ENCODE results near the gene CAPN13. TPM values are rescaled to one million over a fixed set of nuclear protein-coding genes. Genes with fewer than 3 reads are reported as not detected.

Gene CAPN13
- total RNA-seq, 4 donors from 2014 or later, result not detected

GRCh38 chr2:30800159-30800558 lies 7.1 kb downstream of the CAPN13 start:
- H3K4me3 ChIP-seq, result no peak overlapping the region
- no peak overlapping the region for H3K27ac ChIP-seq (replicated peaks in 1 of 4)
- H3K4me1 ChIP-seq, result peaks cover 0 to 7% (median 0%) of the 10 kb centered on the region in 4 donors
- intact Hi-C loops (cut with DNase I), result no loop called here
- H3K9me3 ChIP-seq, result no peaks in the 10 kb centered on the region
- TF ChIP-seq POLR2A (IDR thresholded peaks at IDR 0.05; ENCODE audit: low read depth), result no peak
- no peak for TF ChIP-seq CTCF (IDR thresholded peaks at IDR 0.05)
- no peak for TF ChIP-seq EP300 (IDR thresholded peaks at IDR 0.05)
- TF ChIP-seq POLR2AphosphoS5 (IDR thresholded peaks at IDR 0.05), result no peak
- peak; percentile 57 for DNase-seq (ENCODE audit: extremely low spot score)
- H3K36me3 ChIP-seq, result no peaks in the 10 kb centered on the region
- H3K27me3 ChIP-seq, result no peaks in the 10 kb centered on the region
- 83% methylated on average over 5 of the region's 5 CpGs for WGBS

- Histone ChIP-seq H3K4me1 (peaks cover 0 to 7% (median 0%) of the 10 kb centered on the region in 4 donors), H3K36me3 (no peaks in the 10 kb centered on the region), H3K27ac (replicated peaks in 1 of 4) (no peak overlapping the region), H3K9me3 (no peaks in the 10 kb centered on the region), H3K4me3 (no peak overlapping the region), H3K27me3 (no peaks in the 10 kb centered on the region)
- DNase-seq (ENCODE audit: extremely low spot score), result peak; percentile 45
- no peak for TF ChIP-seq POLR2A (IDR thresholded peaks at IDR 0.05; ENCODE audit: low read depth)
- TF ChIP-seq CTCF (IDR thresholded peaks at IDR 0.05), result no peak
- no peak for TF ChIP-seq EP300 (IDR thresholded peaks at IDR 0.05)
- no peak for TF ChIP-seq POLR2AphosphoS5 (IDR thresholded peaks at IDR 0.05)
- WGBS, result 91% methylated on average over 5 of the region's 5 CpGs
- intact Hi-C loops (cut with DNase I), result no loop called here
These were observed 7.9 kb downstream of the CAPN13 start for GRCh38 chr2:30799366-30799765.

GRCh38 chr2:30798536-30798991 lies 8.7 kb downstream of the CAPN13 start:
- WGBS, result 23% methylated on average over 6 of the region's 6 CpGs
- H3K4me1 ChIP-seq, result peaks cover 0 to 7% (median 0%) of the 10 kb centered on the region in 4 donors
- no peak for TF ChIP-seq POLR2A (IDR thresholded peaks at IDR 0.05; ENCODE audit: low read depth)
- TF ChIP-seq CTCF (IDR thresholded peaks at IDR 0.05), result no peak
- no peak for TF ChIP-seq EP300 (IDR thresholded peaks at IDR 0.05)
- no peak for TF ChIP-seq POLR2AphosphoS5 (IDR thresholded peaks at IDR 0.05)

DNA sequence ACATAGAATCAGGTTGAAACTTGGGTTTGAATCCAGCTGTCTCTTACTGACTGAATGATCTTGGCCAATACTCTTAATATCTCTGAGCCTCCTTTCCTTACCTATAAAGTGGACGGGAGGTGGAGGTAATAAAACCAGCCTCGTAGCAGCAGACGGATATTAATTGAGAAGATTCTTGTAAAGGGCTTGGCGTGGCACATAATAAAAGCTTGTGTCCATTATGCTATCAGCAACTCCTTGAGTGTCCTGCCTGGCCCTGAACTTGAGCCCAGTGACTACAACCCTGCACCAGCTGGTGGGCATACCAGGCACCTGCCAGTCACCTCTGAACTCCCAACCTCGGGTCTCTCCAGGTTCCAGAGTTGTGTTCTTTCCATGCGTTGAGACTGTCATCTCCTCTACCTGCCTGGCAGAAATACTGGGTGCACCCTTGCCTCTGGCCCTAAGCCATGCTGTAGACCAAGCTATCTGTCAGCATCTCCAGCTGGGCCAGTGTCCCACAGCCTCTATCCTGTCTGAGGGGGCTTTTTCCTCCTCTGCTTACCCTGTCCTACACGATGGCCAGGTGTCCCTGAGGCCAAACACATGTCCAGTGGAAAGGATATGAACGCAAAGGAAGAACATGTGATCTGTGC lies 9.7 kb downstream of the CAPN13 start:
- peaks cover 0 to 7% (median 0%) of the 10 kb centered on the region in 4 donors for H3K4me1 ChIP-seq
- no peaks in the 10 kb centered on the region for H3K36me3 ChIP-seq
- peak; percentile 80 for DNase-seq (ENCODE audit: extremely low spot score)
- H3K27me3 ChIP-seq, result no peaks in the 10 kb centered on the region
- no peak overlapping the region for H3K27ac ChIP-seq (replicated peaks in 1 of 4)
- intact Hi-C loops (cut with DNase I), result no loop called here
- H3K4me3 ChIP-seq, result no peak overlapping the region
- TF ChIP-seq POLR2A (IDR thresholded peaks at IDR 0.05; ENCODE audit: low read depth) (no peak), EP300 (IDR thresholded peaks at IDR 0.05) (no peak), POLR2AphosphoS5 (IDR thresholded peaks at IDR 0.05) (no peak)
- 85% methylated on average over 7 of the region's 8 CpGs for WGBS
- no peaks in the 10 kb centered on the region for H3K9me3 ChIP-seq

More at GRCh38 chr2:30798536-30798991, 8.7 kb downstream of the CAPN13 start:
- Histone ChIP-seq H3K4me3 (no peak overlapping the region), H3K36me3 (no peaks in the 10 kb centered on the region), H3K27ac (replicated peaks in 1 of 4) (no peak overlapping the region), H3K9me3 (no peaks in the 10 kb centered on the region), H3K27me3 (no peaks in the 10 kb centered on the region)
- intact Hi-C loops (cut with DNase I), result no loop called here
- peak; percentile 83 for DNase-seq (ENCODE audit: extremely low spot score)

GRCh38 chr2:30796699-30797098 lies 10.5 kb downstream of the CAPN13 start:
- no peak for TF ChIP-seq POLR2AphosphoS5 (IDR thresholded peaks at IDR 0.05)
- no peak for TF ChIP-seq EP300 (IDR thresholded peaks at IDR 0.05)
- no peak for TF ChIP-seq CTCF (IDR thresholded peaks at IDR 0.05)
- no peak for TF ChIP-seq POLR2A (IDR thresholded peaks at IDR 0.05; ENCODE audit: low read depth)
- Histone ChIP-seq H3K9me3 (no peaks in the 10 kb centered on the region), H3K27ac (replicated peaks in 1 of 4) (no peak overlapping the region), H3K36me3 (no peaks in the 10 kb centered on the region), H3K27me3 (no peaks in the 10 kb centered on the region), H3K4me1 (peaks cover 0 to 7% (median 0%) of the 10 kb centered on the region in 4 donors), H3K4me3 (no peak overlapping the region)
- intact Hi-C loops (cut with DNase I), result no loop called here
- DNase-seq (ENCODE audit: extremely low spot score), result no peak
- WGBS, result 67% methylated on average over 4 of the region's 4 CpGs

All from esophagus muscularis mucosa (tissue), 4 donors.